ENCODE measurements around the gene HOXA4.

- TF ChIP-seq POLR2A (IDR thresholded peaks at IDR 0.05) = no peak
- no peak for TF ChIP-seq CTCF (IDR thresholded peaks at IDR 0.05)
These were observed 45.9 kb upstream of the HOXA4 start for GRCh38 chr7:27176524-27176845.
